Activated naive CD4-positive, alpha-beta T cell treated with anti-CD3 and anti-CD28 coated beads, Interleukin-2, amount 50 U/mL, for 72 hours (primary cell): ENCODE results near the gene CLEC16A. TPM values are rescaled to one million over a fixed set of nuclear protein-coding genes. Genes with fewer than 3 reads are reported as not detected.

ENCODE experiments used
- ATAC-seq, 2 donors: fragments of 150-1000 bp; cut with Tn5 transposase; 2 replicates each; pipeline ENCODE4 v1.10.0; 2021; ENCODE audit warnings: mild to moderate bottlenecking in 2 of 2, moderate library complexity in 2 of 2
- DNase-seq, 2 donors: peaks; one replicate each; pipeline ENCODE4 v3.0.0; 2021 to 2022; ENCODE audit warnings: low spot score in 2 of 2
- H3K27ac Mint-ChIP-seq, 2 donors: one replicate each; pipeline ENCODE4 v1.8.0; 2022; ENCODE audit warnings: mild to moderate bottlenecking in 2 of 2, mixed read lengths in 2 of 2
- H3K36me3 Mint-ChIP-seq, 2 donors: one replicate each; pipeline ENCODE4 v1.8.0; 2022; ENCODE audit warnings: mixed read lengths in 2 of 2
- H3K9me3 Mint-ChIP-seq, 2 donors: one replicate each; pipeline ENCODE4 v1.8.0; 2022; ENCODE audit warnings: mixed read lengths in 2 of 2
- total RNA-seq, 2 donors: library from RNA; stranded (reverse); gene quantifications; one replicate each; pipeline ENCODE4 v1.2.3, GENCODE V29; 2022

CLEC16A gene
- total RNA-seq, 2 donors from 2014 or later: 28.0 to 33.2 TPM

DNA sequence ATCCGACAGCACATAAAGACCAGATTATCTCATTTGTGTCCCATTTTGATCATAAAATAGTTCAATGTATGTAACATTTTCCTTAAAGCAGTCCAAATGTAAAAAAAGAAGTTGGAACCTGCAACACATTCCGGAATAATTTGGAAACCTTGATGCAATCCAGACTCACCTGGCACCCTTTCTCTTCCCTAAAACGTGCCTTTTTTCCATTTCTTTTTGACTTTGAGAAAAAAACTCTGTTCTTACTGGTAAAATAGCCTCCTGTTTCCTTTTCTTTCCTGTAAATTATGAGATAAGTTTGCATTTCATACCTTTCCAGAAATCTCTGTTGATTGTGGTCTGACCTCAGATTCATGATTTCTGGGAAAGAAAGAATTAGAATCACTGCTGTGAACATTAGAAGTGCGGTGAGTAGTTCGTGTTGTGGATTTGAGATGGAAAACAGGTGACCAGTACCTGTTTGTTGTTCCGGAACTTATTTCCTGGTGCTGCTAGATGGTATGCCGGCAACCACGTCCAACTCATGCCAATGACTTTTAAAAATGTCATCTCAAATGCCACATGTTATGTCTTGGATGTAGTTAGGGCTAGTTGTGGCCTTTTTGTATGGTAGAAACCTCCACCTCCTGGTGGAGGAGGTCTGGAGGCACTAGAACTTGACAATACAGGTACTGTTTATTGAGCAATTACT, 203.5 kb downstream of the CLEC16A start:
- Mint-ChIP-seq H3K27ac (no peak overlapping the region), H3K9me3 (peaks cover 0 to 4% of the 10 kb centered on the region in 2 donors), H3K36me3 (peaks cover 10 to 14% of the 10 kb centered on the region in 2 donors)
- no peak for DNase-seq
- ATAC-seq: no peak

DNA sequence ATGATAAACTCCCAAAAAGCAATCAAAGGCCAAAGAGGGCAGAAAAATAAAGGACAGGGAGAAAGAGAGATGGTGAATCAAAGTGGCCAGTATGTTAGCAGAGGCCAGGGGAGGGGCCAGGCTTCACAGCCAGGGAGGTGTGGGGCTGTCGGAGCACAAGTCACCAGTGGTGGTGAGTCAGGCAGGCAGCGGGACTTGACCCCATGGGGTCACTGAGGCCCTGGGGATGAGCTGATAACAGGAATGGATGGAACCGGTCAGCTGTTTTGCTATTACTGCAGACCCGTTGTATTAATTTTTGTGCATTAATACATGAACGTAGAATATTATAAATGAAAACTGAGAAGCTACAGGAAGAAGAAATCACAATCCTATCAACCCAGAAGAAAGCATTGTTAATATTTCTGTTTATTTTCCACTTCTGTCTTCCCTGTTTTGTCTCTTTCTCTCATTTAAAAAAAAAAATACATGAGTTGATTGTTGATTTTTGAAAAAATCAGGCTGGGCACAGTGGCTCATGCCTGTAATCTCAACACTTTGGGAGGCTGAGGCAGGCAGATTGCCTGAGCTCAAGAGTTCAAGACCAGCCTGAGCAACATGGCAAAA, 204.8 kb downstream of the CLEC16A start:
- Mint-ChIP-seq H3K36me3 (peaks cover 10 to 14% of the 10 kb centered on the region in 2 donors), H3K9me3 (peaks cover 0 to 4% of the 10 kb centered on the region in 2 donors), H3K27ac (peak overlapping the region in 1 of 2 donors; percentile 1)
- no peak for DNase-seq
- ATAC-seq: no peak

DNA sequence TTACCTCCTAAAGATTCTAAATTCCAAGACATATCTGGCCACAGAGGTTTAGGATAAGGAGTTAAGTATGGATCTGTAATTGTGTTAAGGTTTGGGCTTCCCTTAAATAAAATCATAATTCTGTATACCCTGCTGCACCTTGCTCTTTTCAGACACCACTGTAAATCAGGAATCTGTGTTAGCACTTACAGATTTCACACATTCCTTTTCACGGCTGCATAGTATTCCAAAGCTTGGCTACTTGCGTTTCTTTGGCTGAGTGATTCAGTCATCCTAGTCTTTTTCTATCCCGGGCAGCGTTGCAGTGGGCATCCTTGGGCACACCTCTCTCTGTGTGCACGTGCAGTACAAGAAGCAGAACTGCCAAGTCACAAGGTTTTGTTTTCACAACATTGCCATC, 205.8 kb downstream of the CLEC16A start:
- DNase-seq: no peak
- peaks cover 10 to 14% of the 10 kb centered on the region in 2 donors for H3K36me3 Mint-ChIP-seq
- no peak overlapping the region for H3K27ac Mint-ChIP-seq
- peaks cover 0 to 4% of the 10 kb centered on the region in 2 donors for H3K9me3 Mint-ChIP-seq
- no peak for ATAC-seq

DNA sequence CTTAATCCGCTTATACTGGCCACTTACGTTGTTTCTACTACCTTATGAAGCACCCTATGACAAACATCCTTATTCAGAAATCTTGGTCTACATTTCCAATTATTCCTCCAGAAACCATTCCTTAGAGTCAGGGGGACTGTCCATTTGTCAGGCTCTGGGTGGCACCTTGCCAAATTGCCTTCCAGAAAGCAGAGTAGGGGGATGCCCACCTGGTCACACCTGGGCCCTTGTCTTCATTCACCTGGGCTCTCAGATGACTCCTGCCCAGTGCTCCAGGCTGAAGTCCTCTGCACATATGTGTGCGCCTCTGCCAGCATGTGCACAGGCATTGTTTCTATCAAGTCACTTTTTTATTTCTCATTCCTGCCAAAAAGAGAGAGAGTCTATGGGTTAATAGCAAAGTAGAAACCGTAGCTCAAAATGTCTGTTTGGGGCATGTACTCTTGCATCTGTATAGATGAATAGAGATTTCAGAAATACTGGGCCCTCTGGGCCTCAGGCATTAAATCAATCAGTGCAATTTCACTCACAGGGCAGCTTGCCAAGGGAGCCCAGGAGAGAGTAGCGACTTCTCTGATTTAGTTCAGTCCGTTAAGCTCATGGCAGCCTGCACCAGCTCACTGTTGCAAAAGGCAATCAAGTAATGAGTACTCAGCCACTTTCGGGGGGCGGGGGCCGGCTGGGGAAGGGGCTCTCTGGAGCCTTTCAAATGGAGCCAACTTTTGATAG, 207.0 kb downstream of the CLEC16A start:
- Mint-ChIP-seq H3K27ac (peak overlapping the region in 1 of 2 donors; percentile 44), H3K9me3 (peaks cover 0 to 4% of the 10 kb centered on the region in 2 donors), H3K36me3 (peaks cover 10 to 14% of the 10 kb centered on the region in 2 donors)
- ATAC-seq (no peak), DNase-seq (no peak)

DNA sequence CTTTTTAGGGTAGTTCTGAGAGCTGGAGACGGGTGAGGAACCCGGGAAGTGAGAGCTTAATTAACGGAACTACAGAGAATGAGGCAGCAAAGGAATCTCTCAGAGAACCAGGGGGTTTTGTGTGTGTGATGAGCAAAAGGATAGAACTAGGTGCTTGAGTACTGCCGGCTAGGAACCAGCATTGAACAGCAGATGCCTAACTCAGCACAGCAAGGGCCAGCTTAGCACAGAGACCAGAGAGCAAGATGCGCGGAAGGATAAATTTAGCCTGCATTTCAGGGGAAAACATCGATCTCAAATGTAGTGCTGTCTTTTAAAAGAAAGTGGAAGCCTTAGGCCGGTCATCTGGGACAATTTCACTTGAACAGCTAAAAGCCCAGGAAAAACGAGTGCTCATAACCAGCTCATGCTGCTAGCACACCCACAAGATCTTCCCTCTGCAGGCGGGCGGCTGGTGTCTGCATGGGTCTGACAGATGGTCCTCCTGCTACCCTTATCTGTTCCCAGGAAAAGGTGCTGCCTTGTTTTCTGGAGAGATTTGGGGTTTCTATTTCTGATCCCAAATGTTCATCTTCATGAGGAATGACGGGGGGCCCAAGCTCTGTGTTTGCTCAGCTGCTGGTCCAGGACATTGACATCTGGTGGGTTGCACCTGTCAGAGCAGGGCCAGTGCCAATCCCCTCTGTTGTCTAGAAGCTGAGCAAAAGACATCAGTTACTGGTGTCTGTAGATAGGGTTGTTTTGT, 207.7 kb downstream of the CLEC16A start:
- peaks cover 10 to 12% of the 10 kb centered on the region in 2 donors for H3K36me3 Mint-ChIP-seq
- H3K27ac Mint-ChIP-seq: peak overlapping the region in 1 of 2 donors; percentile 44
- no peak for DNase-seq
- peaks cover 0 to 4% of the 10 kb centered on the region in 2 donors for H3K9me3 Mint-ChIP-seq
- no peak for ATAC-seq

- ATAC-seq (no peak), DNase-seq (no peak)
- Mint-ChIP-seq H3K36me3 (peaks cover 9 to 10% of the 10 kb centered on the region in 2 donors), H3K27ac (peak overlapping the region in 1 of 2 donors; percentile 20), H3K9me3 (peaks cover 0 to 4% of the 10 kb centered on the region in 2 donors)
Observed at GRCh38 chr16:11152677-11153331, 208.4 kb downstream of the CLEC16A start.

DNA sequence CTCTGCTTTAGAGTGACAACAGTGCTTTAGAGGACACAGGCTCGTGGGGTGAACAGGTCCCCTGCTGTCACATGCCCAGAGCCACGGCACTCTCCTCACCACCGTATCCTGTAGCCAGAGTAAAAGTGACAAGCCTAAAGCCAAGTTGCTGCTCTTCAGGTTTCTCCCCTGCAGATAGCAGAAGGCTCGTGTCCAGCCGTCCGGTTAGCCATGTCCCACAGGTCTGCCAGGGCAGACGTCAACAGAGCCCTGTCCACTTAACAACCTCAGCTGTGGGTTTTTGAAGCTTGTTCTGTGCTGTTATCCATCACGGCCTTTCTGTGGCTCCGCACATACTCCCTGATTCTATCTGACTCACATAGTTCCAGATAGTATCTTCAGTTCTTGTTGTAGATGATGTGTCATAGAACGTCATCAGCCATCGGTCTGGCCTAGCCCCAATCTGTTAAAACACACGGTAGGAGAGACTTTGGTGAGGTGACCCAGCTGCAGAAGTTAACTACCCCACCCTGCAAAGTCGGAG, 211.0 kb downstream of the CLEC16A start:
- Mint-ChIP-seq H3K9me3 (peaks cover 0 to 4% of the 10 kb centered on the region in 2 donors), H3K36me3 (peaks cover 7 to 11% of the 10 kb centered on the region in 2 donors), H3K27ac (peak overlapping the region; percentile 72 to 77)
- no peak for DNase-seq
- ATAC-seq: peak; percentile 80 to 93

GRCh38 chr16:11156401-11156800, 212.0 kb downstream of the CLEC16A start:
- no peak for ATAC-seq
- Mint-ChIP-seq H3K9me3 (peaks cover 0 to 5% of the 10 kb centered on the region in 2 donors), H3K27ac (no peak overlapping the region), H3K36me3 (peaks cover 6 to 15% of the 10 kb centered on the region in 2 donors)
- DNase-seq: no peak

GRCh38 chr16:11157143-11157542, 212.8 kb downstream of the CLEC16A start:
- ATAC-seq (no peak), DNase-seq (no peak)
- Mint-ChIP-seq H3K27ac (no peak overlapping the region), H3K9me3 (peaks cover 0 to 5% of the 10 kb centered on the region in 2 donors), H3K36me3 (peaks cover 6 to 15% of the 10 kb centered on the region in 2 donors)

GRCh38 chr16:11158018-11158417, 213.7 kb downstream of the CLEC16A start:
- no peak for DNase-seq
- H3K9me3 Mint-ChIP-seq: peaks cover 0 to 5% of the 10 kb centered on the region in 2 donors
- ATAC-seq: no peak
- peak overlapping the region in 1 of 2 donors; percentile 94 for H3K27ac Mint-ChIP-seq
- H3K36me3 Mint-ChIP-seq: peaks cover 6 to 15% of the 10 kb centered on the region in 2 donors

GRCh38 chr16:11159282-11159681, 214.9 kb downstream of the CLEC16A start:
- Mint-ChIP-seq H3K9me3 (peaks cover 0 to 5% of the 10 kb centered on the region in 2 donors), H3K27ac (peak overlapping the region in 1 of 2 donors; percentile 94), H3K36me3 (peaks cover 6 to 15% of the 10 kb centered on the region in 2 donors)
- ATAC-seq (no peak), DNase-seq (no peak)

DNA sequence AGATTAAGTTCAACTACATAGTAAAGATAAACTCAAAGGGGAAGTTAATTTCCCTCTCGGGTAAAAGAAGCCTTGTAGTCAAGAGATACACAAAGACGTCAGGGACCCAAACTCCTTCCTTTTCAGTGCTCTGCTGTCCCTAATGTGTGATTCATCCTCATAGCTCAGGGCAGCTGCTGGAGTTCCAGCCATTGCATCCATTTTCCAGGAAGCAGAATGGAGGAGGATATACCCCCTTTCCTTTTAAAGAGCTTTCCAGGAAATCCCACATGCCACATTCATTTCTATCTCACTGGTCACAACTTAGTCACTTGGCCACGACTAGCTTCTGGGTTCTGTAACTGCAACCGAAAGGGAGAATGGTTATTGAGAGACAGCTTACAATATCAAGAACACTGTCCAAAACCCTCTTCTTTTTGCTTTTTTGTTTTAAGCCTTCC, 216.3 kb downstream of the CLEC16A start:
- ATAC-seq (peak; percentile 82 to 88), DNase-seq (no peak)
- Mint-ChIP-seq H3K9me3 (peaks cover 0 to 5% of the 10 kb centered on the region in 2 donors), H3K36me3 (peaks cover 6 to 15% of the 10 kb centered on the region in 2 donors), H3K27ac (peak overlapping the region; percentile 72 to 94)

DNA sequence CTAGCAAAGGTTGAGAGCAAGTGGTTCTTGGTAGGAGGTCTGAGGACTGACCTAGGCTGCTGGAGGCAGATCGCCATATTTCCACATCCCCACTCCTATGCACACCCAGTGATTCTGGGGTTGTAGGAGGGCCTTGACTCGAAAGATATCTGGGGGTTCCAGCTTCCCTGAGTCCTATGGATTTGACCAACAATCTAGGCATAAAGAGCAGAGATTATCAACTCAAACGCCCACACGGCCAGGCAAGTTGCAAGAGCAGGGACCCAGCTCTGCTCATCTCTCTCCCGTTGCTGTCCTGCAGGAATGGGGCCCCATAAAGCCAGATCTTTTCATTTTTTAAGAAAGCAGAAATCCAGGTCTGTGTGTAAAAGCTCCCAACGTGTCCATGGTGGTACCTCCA, 217.1 kb downstream of the CLEC16A start:
- Mint-ChIP-seq H3K9me3 (peaks cover 0 to 5% of the 10 kb centered on the region in 2 donors), H3K36me3 (peaks cover 6 to 15% of the 10 kb centered on the region in 2 donors), H3K27ac (peak overlapping the region; percentile 75 to 94)
- DNase-seq: no peak
- ATAC-seq: no peak

DNA sequence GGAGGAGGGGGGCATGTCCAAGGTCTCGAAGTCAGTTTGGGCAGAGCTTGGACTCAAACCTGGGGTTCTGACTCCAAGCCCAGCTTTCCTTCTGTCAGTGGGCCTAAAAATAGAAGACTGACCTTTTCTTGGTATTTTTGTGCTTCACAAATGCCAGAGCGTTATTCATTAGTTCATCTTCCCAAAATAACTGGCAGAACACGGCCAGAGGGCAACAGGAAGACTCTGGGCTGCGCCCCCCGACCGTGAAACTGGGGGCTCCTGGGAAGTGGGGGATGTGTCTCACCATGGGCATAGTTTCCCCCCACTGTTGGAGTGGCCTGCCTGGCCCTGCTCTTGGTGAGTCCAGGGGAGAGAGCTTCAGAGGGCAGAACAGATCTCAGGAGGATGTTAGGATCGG, 217.6 kb downstream of the CLEC16A start:
- ATAC-seq (no peak), DNase-seq (no peak)
- H3K27ac Mint-ChIP-seq: peak overlapping the region in 1 of 2 donors; percentile 94
- H3K36me3 Mint-ChIP-seq: peaks cover 6 to 15% of the 10 kb centered on the region in 2 donors
- peaks cover 0 to 5% of the 10 kb centered on the region in 2 donors for H3K9me3 Mint-ChIP-seq

DNA sequence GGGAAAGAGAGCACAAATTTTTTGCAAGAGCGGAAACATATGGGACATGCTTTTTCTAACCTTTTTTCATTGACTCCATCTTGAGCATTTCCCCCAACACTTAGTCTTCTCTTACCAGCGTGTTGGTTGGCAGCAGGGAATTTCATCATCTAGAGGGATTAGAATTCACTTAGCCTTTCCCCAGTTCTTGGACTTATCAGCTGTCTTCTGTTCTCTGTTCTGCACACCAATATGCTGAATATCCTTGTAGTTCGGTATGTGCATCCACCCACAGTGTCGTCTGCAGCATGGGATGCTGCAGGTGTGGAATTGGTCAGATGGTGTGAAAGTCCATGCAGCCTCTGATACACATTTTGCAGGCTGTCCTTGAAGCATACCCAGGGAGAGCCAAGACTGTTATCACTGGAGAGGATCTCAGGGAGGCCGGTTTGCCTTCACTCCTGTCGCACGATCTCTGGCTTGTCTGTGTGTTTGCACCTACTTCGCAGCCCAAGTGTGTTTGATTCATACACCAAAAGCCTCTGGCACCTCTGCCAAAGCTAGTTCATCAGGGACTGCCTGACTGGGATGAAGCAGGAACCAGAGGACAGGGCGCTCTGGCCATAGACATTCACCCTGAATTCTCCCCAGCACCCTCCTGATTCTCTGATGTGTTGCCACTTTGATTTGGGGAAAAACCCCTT, 218.4 kb downstream of the CLEC16A start:
- no peak for ATAC-seq
- peak overlapping the region in 1 of 2 donors; percentile 94 for H3K27ac Mint-ChIP-seq
- no peak for DNase-seq
- peaks cover 0 to 5% of the 10 kb centered on the region in 2 donors for H3K9me3 Mint-ChIP-seq
- H3K36me3 Mint-ChIP-seq: peaks cover 6 to 15% of the 10 kb centered on the region in 2 donors
